Measurements from ENCODE around the gene ITPRIP. TPM values are rescaled to one million over a fixed set of nuclear protein-coding genes. Genes with fewer than 3 reads are reported as not detected.
A peak's percentile ranks its signal among the peaks of the same experiment; 100 is the strongest.

Gene ITPRIP
- total and polyA plus RNA-seq, 10 donors = 7.2 to 37.8 (median 28.2) TPM

- Histone ChIP-seq H3K36me3 (peaks cover 0 to 16% (median 0%) of the 10 kb centered on the region in 6 donors), H3K27me3 (replicated peaks in 1 of 7) (no peaks in the 10 kb centered on the region), H3K4me3 (peak overlapping the region in 3 of 8 donors; percentile 4 to 56 (median 13)), H3K4me1 (peaks cover 88 to 100% (median 99%) of the 10 kb centered on the region in 6 donors), H3K9me3 (no peaks in the 10 kb centered on the region), H3K27ac (peak overlapping the region; percentile 68 to 100 (median 86))
- DNase-seq = peak; percentile 75
- TF ChIP-seq POLR2A (IDR thresholded peaks at IDR 0.05) (no peak), POLR2AphosphoS5 (IDR thresholded peaks at IDR 0.05) (no peak), CTCF (IDR thresholded peaks at IDR 0.05 in 8 of 11, conservative IDR thresholded peaks at IDR 0.05 in 3 of 11) (no peak)
- WGBS, 5 donors = 51 to 89% (median 69%) methylated on average over 4 of the region's 4 CpGs
- intact Hi-C loops (cut with DNase I; ENCODE audit: low total_unique reads) = no loop called here
These were observed 14.5 kb downstream of the ITPRIP start for GRCh38 chr10:104323760-104324201.

- H3K27me3 ChIP-seq (replicated peaks in 1 of 7) = no peaks in the 10 kb centered on the region
- 68 to 92% (median 91%) methylated on average over 1 of the region's 1 CpG for WGBS, 5 donors
- H3K9me3 ChIP-seq = no peaks in the 10 kb centered on the region
- intact Hi-C loops (cut with DNase I; ENCODE audit: low total_unique reads) = no loop called here
- H3K4me3 ChIP-seq = peak overlapping the region in 1 of 8 donors; percentile 56
- DNase-seq = peak; percentile 47
- peaks cover 0 to 23% (median 0%) of the 10 kb centered on the region in 6 donors for H3K36me3 ChIP-seq
- peak overlapping the region; percentile 68 to 100 (median 86) for H3K27ac ChIP-seq
- TF ChIP-seq CTCF (IDR thresholded peaks at IDR 0.05 in 8 of 11, conservative IDR thresholded peaks at IDR 0.05 in 3 of 11) = no peak
- no peak for TF ChIP-seq POLR2A (IDR thresholded peaks at IDR 0.05)
- peaks cover 86 to 100% (median 99%) of the 10 kb centered on the region in 6 donors for H3K4me1 ChIP-seq
These were observed 15.2 kb downstream of the ITPRIP start for GRCh38 chr10:104323085-104323484.

- Histone ChIP-seq H3K27me3 (replicated peaks in 1 of 7) (no peaks in the 10 kb centered on the region), H3K27ac (peak overlapping the region; percentile 68 to 100 (median 86)), H3K4me3 (peak overlapping the region in 1 of 8 donors; percentile 56), H3K4me1 (peaks cover 82 to 100% (median 99%) of the 10 kb centered on the region in 6 donors), H3K9me3 (no peaks in the 10 kb centered on the region), H3K36me3 (peaks cover 0 to 30% (median 0%) of the 10 kb centered on the region in 6 donors)
- WGBS, 5 donors = 18 to 41% (median 22%) methylated on average over 7 of the region's 7 CpGs
- TF ChIP-seq POLR2AphosphoS5 (IDR thresholded peaks at IDR 0.05) (peak in 2 of 3 donors; percentile 59 to 72), POLR2A (IDR thresholded peaks at IDR 0.05) (no peak)
- intact Hi-C loops (cut with DNase I; ENCODE audit: low total_unique reads) = no loop called here
- DNase-seq = peak; percentile 88
These were observed 15.9 kb downstream of the ITPRIP start for GRCh38 chr10:104322416-104322782.

- intact Hi-C loops (cut with DNase I; ENCODE audit: low total_unique reads) = no loop called here
- DNase-seq = no peak
- no peaks in the 10 kb centered on the region for H3K9me3 ChIP-seq
- H3K27ac ChIP-seq = peak overlapping the region in 7 of 8 donors; percentile 73 to 100 (median 90)
- peaks cover 80 to 100% (median 97%) of the 10 kb centered on the region in 6 donors for H3K4me1 ChIP-seq
- peak overlapping the region in 1 of 8 donors; percentile 56 for H3K4me3 ChIP-seq
- TF ChIP-seq CTCF (IDR thresholded peaks at IDR 0.05 in 8 of 11, conservative IDR thresholded peaks at IDR 0.05 in 3 of 11) (no peak), POLR2A (IDR thresholded peaks at IDR 0.05) (no peak), POLR2AphosphoS5 (IDR thresholded peaks at IDR 0.05) (no peak)
- H3K36me3 ChIP-seq = peaks cover 0 to 31% (median 0%) of the 10 kb centered on the region in 6 donors
- WGBS, 5 donors = 46 to 60% (median 51%) methylated on average over 8 of the region's 8 CpGs
- no peaks in the 10 kb centered on the region for H3K27me3 ChIP-seq (replicated peaks in 1 of 7)
These were observed 16.4 kb downstream of the ITPRIP start for GRCh38 chr10:104321725-104322415.

Data from spleen (tissue), 11 donors.